HTR-8/SVneo (cell line): ENCODE measurements around the gene TRIM52.
A peak's percentile ranks its signal among the peaks of the same experiment; 100 is the strongest.

Source experiments
- DNase-seq: peaks from one replicate; pipeline ENCODE4 v3.0.0; 2011; ENCODE audit warnings: low spot score, mixed read lengths; ENCODE audit not compliant: insufficient read length
- FAIRE-seq: peaks from 2 replicates; lab custom pipeline; 2011; peaks lifted over from hg19 to GRCh38; lab: Jason Lieb, UNC

Gene TRIM52

GRCh38 chr5:181259974-181260719 lies 796 bp downstream of the TRIM52 start:
- FAIRE-seq (no peak), DNase-seq (no peak)

- no peak for FAIRE-seq
- DNase-seq, result no peak
Measured at GRCh38 chr5:181259283-181259682, 1.7 kb downstream of the TRIM52 start.

GRCh38 chr5:181258576-181258975 lies 2.4 kb downstream of the TRIM52 start:
- no peak for DNase-seq
- FAIRE-seq, result no peak

GRCh38 chr5:181255836-181256578 lies 4.9 kb downstream of the TRIM52 start:
- FAIRE-seq (no peak), DNase-seq (no peak)

- DNase-seq (no peak), FAIRE-seq (no peak)
Measured at GRCh38 chr5:181255276-181255675, 5.7 kb downstream of the TRIM52 start.

GRCh38 chr5:181248277-181248676 lies 12.7 kb downstream of the TRIM52 start:
- FAIRE-seq, result no peak
- DNase-seq, result no peak

GRCh38 chr5:181246276-181247049 lies 14.5 kb downstream of the TRIM52 start:
- DNase-seq (peak; percentile 80), FAIRE-seq (no peak)

- DNase-seq (peak; percentile 19), FAIRE-seq (no peak)
Measured at GRCh38 chr5:181245427-181246275, 15.3 kb downstream of the TRIM52 start.

GRCh38 chr5:181243564-181244343 lies 17.2 kb downstream of the TRIM52 start, which contains the start of gene RACK1:
Gene RACK1 (minus strand): TSS chr5:181243906. CDS start chr5:181243800, 106 bp downstream.
- DNase-seq, result peak; percentile 76
- no peak for FAIRE-seq

GRCh38 chr5:181243018-181243563 lies 17.9 kb downstream of the TRIM52 start:
- FAIRE-seq, result no peak
- DNase-seq, result no peak

GRCh38 chr5:181242031-181242451 lies 18.9 kb downstream of the TRIM52 start:
- no peak for FAIRE-seq
- no peak for DNase-seq

GRCh38 chr5:181241393-181241975 lies 19.5 kb downstream of the TRIM52 start:
- no peak for DNase-seq
- FAIRE-seq, result no peak

- FAIRE-seq (no peak), DNase-seq (no peak)
Measured at GRCh38 chr5:181239062-181239663, 21.8 kb downstream of the TRIM52 start.

GRCh38 chr5:181237729-181238385 lies 23.1 kb downstream of the TRIM52 start:
- DNase-seq (no peak), FAIRE-seq (no peak)

- DNase-seq (no peak), FAIRE-seq (no peak)
Measured at GRCh38 chr5:181236954-181237641, 23.8 kb downstream of the TRIM52 start.

- DNase-seq (no peak), FAIRE-seq (no peak)
Measured at GRCh38 chr5:181236471-181236870, 24.5 kb downstream of the TRIM52 start.
